Inflammatory macrophage treated with lipopolysaccharide for 1 hour (primary cell): ENCODE measurements around the gene PERCC1.

Experiments used
- DNase-seq, 2 donors: peaks; one replicate each; pipeline ENCODE4 v3.0.0-alpha.2; 2020 to 2022

The PERCC1 gene

DNA sequence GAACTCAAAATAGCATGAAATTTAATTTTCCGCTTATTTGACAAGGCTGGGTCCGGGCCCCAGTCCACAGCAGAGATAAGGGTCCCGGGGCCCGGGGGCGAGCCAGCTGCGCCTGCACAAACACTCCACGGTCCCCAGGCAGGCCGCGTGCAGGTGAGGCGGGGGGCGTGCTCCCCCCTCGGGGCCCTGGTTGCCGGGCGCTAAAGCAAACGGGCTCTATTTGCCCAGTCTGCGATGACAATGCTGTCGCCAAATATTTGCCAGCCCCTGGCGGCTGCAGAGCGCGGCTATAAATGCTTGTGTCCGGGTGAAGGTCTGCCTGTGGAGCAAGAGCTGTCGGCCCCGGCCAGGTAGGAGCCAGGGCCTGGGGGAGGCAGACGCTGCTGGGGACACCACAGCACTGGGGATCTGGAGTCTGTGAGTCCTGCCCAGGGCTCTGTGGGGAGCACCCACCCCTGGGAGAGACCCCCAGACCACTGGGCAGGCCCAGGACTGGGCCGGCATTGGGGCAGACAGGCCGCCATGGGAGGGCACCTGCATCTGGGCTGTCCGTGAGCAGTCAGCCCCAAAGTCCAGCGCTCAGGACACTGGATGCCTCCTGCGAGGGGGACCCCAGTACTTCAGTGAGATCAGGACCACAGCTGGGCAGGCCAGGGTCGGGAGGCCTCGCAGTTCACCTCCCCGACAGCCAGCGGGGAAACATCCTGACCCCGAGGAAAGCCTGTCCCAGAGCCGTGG lies at the start of gene PERCC1:
TSS of gene PERCC1 (plus strand) at position 320 of the 738 bp plus-strand sequence. CDS start 1,516 bp downstream, outside the sequence.
- DNase-seq = no peak

DNA sequence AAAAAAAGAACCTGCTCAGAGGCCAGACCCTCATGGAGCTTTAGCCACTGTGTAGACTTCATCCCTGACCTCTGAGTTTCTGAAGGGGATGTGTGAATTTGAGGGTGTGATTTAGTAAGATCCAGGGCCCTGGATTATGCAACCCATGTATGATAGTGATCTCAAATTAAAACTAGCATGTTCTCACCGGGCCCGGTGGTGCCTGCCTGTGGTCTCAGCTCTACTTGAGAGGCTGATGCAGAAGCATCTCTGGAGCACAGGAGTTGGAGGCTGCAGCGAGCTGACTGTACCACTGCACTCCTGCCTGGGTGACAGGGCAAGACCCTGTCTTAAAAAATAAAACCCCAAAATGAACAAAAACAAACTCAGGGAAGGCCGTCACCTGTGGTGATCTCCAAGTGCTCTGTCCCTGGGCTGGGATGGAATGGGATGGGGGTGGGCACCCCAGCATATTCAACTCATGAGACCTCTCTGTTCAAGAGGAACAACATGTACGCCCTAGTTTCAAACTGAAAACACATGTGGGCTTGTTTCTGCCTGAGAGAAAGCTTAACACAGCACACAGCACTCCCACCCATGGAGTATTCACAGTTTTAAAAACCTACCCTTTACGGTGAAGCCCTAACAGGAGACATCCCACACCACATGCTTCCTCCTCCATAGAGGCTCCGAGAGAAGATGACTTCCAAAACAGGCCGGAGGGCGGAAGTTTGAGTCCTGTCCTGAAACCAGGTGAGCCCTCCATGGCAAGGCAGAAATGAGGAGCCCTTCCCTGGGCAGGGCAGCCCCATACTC lies 49.1 kb upstream of the PERCC1 start:
- no peak for DNase-seq

DNA sequence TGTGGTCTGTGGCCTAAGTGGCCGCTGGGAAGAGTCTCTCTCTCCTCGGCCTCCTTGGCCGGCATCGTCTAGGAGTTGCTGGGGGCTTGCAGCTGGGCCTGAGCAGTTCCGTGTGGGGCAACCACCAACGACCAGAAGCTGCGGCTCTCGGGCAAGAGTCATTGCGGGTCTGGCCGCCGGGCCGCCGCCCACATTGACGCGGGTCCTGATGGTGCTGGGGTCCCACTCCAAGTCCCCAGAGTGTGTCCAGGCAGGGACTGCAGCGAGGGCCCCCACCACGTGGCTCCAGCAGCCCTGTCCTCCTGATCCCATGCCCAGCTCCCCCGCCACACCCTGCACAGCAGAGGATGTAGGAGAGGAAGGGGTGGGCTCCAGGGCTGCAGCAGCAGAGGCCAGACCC lies 47.3 kb upstream of the PERCC1 start:
- DNase-seq = no peak

DNA sequence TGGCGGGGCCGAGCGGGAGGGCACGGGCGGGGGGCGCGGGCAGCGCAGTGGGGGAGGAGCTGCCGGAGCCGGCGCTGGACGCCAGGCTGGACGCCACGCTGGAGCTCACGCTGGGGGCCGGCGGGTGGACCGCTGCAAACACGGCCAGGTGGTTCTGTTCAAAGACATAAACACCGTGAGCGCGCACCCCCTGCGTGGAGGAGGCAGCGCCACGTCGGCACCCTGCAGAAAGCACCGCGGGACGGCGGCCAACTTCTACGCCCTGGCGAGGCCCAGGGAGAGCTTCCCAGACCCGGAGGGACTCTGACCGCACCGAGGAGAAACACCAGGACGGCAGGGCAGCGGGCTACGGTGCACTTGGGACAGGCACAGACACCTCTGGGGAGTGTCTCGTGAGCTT lies 45.6 kb upstream of the PERCC1 start:
- DNase-seq = no peak

DNA sequence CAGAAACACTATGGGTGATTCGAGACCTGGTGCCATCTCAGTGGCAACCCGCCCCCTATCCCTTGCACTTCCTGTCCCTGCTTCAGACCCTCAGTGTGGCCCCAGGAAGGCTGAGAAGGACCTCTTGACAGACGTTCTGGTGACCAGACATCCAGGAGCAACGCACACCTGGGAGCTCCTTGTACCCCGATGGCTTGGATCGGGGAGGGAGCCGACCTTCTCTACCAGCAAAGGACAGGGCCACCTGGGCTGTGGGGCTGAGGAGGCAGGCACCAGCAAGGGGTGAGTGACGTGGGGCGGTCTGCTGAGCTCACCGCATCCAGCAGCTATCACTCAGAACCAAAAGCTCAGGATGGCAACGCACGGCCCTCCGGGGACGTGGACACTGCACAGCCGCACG lies 43.5 kb upstream of the PERCC1 start:
- no peak for DNase-seq

DNA sequence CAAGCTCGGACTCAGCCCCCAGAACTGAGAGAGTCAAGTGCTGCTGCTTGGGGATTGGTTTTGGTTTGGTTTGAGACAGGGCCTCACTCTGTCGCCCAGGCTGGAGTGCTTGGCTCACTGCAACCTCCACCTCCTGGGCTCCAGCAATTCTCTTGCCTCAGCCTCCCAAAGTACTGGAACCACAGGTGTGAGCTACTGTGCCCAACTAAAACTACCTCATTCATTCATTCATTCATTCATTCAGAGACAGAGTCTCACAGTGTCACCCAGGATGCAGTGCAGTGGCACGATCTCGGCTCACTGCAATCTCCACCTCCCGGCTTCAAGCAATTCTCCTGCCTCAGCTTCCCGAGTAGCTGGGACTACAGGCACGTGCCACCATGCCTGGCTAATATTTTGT lies 41.1 kb upstream of the PERCC1 start:
- DNase-seq = no peak

DNA sequence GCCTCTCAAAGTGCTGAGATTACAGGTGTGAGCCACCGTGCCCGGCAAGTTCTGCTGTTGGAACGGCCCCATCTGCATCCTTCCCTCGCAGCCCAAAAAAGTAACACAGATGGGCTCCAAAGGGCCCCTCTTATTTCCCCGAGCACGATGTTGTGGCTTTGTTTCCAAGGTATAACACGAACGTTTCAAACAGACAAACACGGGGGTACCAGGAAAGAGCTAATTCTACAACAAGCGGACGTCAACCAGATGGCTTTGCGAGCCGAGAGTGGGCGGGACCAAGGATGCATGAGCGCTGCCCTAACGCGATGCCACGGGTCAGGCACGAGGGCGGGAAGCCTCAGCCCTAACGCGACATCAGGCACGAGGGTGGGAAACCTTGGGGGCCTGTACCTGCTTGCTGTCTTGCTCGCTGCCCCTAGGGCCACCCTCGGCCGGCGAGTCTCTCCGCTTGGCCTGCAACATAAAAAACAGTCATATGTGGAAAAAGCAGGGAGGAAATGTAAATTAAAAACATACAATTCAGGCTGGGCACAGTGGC lies 40.6 kb upstream of the PERCC1 start:
- DNase-seq = no peak

DNA sequence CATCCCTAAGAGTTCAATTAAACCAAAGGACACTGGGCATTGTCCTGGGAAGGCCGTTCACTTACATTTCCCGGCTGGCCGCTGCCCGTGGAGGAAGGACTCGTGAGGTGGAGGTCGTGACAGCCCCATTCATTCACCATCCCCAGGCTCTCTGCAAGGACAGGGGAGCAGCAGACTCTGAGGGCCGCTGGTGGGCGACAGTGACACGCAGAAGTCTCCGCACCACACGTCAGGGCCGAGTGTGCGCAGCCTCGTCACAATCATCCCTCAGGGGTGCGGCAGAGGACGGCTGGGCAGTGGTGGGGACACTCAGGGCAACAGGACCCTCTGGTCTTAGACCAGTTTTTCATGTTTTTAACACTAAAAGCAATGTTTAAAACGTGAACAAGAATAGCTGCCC lies 38.1 kb upstream of the PERCC1 start:
- no peak for DNase-seq

DNA sequence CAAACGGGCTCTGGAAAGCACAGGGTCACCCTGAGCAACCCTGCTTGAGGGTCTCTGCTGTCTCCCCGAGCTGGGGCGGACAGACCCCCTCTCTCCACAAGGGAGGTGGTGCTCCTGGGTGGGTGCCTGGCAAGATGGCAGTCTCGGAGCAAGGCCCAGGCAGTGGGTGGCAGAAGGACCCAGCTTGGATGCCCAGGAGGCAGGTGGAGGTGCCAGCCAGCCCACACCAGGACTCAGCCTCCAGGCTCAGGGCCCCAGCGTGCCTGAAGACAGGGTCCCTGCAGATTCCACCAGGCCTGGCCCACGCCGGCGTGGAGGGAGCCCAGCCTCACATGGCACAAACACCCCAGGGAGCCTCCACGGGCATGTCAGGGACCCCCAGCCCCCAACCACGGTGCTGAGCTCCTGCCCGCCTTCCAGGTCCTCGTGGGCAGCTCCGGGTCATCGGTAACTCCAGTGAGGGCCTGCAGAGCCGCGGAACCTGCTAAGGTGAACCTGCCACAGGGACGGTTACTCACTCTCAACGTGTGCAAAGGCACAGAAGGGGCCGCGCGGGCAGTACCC lies 37.2 kb upstream of the PERCC1 start:
- no peak for DNase-seq

DNA sequence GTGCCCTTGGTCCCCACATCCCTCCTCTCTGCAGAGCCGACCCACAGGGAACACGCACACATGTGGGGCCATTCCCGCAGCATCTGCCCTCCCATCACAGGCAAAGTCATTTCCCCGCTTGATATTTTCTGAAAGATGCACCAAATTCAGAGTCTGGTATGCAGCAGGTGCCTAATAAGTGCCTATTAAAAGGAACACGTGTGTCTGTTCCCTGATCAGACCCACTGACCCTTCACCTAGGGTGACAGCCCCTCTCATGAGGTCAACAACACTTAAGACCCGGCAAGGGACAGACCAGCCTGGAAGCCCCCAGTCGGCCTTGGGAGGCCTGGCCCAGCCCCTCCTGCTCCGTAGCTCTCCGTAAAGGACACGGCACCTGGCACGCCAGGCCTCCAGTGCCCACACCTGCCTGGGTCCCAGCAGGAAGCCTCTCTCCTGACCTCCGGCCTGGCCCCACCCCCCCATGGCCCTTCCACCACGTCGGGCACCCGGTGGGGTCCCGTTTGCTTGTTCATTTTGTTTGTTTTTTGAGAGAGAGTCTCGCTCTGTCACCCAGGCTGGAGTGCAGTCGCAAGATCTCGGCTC lies 36.4 kb upstream of the PERCC1 start:
- no peak for DNase-seq

DNA sequence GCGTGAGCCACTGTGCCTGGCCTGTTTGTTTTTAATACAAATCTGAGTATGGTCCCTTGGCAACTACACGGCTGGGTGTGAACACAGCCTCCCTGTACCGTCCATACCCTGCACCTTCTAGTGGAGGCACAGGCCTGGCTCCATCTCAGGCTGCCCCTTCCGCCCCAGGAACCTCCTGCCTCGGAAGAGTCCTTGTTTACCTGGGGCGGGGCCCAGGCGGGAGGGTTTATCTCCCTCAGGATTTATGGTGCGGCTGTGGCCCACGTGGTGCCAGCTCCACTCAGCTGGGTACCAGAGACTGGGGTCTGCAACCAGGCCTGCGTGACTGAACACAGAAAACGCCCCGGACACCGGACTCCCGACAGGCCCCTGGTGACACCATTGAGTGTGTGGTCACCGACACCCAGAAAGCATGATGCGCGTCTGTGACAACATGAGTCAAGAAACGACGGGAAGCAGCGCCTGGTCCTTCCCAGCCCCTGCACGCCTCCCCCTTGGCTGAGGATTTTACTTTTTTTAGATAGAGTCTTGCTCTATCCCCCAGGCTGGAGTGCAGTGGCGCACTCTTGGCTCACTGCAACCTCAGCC lies 35.3 kb upstream of the PERCC1 start:
- DNase-seq = no peak

DNA sequence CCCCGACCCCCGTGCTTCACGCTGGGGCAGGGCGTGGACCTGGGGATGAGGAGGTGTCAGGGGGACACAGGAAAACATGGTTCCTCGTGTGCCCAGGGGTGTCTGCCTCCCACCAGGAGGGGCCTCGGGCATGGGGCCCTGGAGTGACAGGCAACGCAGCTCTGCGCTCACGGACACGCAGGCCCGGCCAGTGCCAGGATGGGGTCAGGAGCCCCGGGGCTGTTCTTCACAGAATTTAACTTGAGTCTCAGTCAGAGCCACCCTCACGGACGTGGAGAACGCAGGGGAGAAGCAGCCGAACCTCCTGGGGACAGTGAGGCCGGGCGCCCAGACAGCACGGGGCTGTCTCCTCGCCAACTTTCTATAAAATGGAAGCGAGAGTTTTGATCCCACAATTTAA lies 33.1 kb upstream of the PERCC1 start:
- DNase-seq = no peak

DNA sequence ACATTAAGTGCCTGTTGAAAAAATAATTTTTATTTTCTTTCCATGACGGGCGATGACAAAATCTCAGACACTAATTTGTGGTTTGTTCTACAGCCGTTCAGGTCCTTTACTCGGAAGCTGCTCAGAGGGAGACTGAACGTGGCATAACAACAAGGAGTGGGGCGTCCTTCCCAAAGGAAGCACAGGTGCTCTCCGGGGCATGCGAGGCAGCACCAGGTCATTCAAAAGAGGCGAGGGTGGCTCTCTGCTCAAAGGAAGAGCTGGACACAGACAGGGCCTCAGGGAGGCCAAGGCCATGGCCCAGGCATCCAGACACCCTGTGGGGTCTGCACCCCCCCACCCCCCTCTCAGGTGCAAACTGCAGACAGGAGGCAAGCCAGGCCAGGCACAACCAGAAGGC lies 32.5 kb upstream of the PERCC1 start:
- no peak for DNase-seq

DNA sequence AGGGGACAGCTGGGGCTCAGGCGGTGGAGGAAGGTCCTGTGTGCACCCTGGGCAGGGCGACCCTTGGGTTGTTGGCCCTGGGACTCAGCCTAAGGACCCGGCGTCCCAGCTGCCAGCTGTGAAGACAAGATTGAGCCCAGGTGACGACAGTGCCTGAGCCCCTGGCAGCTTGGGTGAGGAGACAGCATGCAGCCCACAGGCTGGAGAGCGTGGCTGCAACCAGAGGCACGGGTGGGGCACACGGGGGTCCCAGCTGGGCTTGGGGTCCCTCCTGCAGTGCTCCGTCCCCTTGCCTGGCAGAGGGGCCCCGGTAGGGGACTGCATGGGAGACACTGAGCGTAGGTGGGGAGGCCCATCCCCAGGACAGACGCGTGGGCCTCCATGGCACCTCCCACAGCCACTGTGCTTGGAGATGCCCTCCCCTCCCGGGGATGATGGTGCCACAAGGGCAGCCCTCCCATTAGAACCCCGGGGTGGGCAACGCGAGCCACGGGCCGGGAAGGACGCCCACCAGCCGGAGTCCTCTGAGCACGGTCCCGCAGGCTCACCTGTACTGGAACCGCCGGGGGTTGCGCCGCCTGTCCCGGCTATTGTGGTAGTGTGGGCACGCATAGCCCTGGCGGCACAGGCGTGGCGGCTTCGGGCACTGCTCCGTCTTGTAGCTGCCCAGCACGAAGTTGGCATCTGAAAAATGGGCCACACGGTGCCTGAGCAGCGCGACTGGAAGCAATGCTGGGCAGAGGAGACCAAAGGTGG lies 31.9 kb upstream of the PERCC1 start:
- DNase-seq = no peak

DNA sequence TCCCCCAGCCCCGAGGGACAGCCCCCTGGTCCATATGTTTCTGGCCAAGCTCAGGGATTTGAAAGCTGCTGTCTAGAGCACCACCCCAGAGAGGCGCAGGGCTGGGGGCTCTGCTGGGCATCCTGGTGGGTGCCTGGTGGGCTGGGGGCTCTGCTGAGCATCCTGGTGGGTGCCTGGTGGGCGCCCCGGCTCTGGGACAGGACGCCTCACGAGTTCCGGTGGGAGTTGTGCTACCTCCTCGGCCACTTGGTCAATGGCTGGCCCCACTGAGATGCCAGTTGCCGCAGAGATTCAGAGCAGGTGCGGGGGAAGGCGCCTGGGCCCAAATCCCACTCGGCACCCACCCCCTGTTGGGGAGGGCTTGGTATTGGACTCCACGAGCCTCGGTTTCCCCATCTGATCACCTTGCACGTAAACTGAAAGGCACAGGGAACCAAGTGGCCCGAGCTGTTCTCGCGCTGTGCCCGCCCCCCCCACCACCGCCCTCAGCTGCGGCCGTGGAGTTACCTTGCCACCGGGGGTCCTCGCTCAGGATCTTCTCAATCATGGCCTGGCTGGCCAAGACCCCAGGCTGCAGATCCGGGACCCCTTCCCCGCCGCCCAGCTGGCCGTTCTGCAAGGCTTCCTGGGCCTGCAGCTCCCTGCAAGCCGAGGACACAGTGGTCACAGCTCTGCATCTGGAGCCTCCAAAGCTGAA lies 29.7 kb upstream of the PERCC1 start:
- no peak for DNase-seq

DNA sequence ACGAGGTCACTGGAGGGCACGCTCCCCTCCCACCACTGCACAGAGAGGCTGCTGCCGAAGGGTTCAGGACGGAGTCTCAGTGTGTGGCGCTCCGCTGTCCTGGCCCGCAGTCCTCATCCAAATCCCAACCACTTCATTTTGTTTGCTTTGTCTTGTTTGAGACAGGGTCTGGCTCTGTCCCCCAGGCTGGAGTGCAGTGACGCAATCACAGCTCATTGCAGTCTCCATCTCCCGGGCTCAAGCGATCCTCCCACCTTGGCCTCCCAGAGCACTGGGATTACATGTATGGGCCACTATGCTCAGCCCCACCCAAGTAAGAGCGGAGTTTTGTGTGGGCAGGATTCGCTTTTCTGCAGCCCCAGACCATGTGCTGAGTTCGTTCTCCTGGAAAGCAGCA lies 29.1 kb upstream of the PERCC1 start:
- no peak for DNase-seq

DNA sequence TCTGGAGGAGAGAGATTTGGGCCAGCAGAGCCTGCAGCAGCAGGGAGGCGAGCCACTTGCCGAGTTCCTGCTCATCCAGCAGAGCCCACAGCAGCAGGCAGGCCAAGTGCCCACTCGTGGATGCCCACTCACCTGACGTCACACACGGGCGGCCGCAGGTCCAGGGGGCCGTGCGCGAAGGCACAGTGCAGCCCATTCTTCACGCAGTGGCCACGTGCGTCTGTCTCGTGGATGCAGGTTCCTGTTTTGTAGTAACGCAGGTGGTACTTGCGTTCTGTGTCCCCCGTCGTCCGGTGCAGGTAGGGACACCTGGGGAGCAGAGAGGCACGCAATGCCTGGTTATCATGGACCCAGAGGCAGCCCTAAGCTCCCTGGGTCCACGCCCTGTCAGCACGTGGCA lies 27.8 kb upstream of the PERCC1 start:
- no peak for DNase-seq

DNA sequence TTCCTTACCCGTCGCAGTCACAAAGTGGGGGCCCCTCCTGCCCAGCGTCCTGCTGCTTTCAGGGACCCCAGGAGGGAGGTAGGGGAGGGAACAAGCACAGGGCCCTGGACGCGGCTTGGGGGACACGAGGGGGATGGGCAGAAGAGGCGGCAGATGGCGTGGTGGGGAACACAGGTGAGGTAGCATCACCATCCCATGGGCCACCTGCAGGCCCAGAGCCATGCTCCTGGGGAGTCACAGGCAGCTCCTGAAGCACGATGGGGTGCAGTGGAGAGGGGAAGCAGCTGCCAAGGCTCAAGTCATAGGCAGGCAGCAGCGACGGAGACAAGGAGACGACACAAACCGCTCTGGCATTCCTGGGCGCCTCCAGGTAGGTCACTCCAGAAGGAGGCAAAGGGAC lies 27.1 kb upstream of the PERCC1 start:
- DNase-seq = no peak

DNA sequence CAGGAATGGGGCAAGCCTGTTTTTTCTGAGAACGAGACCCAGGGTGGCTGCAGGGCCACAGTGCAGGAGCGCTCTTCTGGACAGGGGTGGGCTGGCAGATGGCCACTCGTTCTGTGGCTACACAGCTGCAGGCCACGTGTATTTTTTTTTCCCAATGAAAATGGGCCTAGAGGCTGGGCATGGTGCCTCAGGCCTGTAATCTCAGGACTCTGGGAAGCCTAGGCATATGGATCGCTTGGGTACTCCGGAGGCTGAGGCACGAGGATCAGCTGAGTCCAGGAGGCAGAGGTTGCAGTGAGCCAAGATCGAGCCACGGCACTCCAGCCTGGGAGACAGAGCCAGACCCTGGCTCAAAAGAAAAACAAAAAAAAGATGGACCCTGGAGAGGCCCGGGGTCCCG lies 23.1 kb upstream of the PERCC1 start:
- DNase-seq = no peak

DNA sequence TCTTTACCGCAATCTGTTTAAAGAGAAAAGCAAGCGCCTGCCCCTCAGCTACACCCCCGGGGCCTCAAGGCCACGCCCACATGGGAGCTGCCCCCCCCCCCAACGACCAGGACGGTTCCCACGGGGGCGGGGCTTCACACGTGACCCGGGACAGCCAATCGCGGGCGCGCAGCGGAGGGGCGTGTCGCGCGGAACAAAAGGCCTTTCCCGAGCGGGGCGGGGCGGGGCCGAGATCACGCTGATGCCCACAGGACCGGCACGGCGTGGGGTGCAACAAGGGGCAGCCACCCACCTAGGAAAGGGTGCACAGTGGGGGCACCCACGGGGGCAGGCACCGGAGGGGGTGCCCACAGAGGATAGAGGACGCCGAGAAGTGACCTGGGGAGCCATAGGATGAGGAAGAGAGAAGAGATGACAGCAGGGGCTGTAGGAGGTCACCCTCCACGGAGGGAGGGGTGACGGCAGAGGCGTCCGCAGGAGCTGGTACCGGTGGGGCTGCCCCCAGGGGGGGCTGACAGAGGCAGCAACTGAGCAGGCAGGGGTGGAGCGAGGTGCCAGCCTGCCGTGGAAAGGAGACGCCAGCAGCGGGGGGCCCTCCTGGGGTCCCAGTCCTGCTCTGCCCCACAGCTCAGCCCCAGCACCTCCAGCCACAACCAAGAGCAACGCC lies 22.6 kb upstream of the PERCC1 start:
- peak; percentile 76 to 96 for DNase-seq

DNA sequence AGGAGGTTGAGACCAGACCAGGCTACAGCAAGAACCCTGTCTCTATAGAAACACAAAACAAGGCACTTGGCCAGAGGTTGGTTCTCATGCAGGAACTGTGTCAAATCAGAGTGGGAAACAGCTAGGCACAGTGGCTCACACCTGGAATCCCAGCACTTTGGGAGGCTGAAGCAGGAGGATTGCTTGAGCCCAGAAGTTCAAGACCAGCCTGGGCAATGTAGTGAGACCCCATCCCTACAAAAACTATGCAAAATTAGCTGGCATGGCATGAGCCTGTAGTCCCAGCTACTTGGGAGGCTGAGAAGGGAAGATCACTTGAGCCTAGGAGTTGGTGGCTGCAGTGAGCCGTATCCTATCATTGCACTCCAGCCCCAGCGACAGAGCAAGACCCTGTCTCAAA lies 18.0 kb upstream of the PERCC1 start:
- DNase-seq = no peak
